GM21786 (cell line): Measurements from ENCODE around the gene ARIH1.

Source experiments
- ATAC-seq: cut with Tn5 transposase; IDR thresholded peaks from one replicate; pipeline ENCODE4 v1.9.1; 2021; ENCODE audit not compliant: unreplicated experiment

Gene ARIH1

DNA sequence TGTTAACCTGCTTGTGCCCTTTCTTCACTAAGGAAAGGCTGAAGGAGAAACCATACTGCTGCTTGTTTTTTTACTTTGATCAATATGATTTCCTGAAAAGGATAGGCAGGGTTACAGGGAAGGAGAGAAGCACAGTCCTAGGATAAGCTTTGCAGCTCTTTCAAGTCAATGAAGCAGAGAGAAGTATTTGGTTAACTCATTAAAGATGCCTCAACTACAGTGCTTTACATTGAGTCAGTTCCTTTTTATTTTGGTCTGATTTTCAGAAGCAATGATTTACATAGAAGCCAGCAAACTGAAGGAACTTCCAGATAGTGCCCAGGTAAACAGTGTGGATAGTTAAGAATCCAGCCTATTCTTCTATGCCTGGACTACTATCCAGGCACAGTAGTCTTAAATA is 64.8 kb downstream of the ARIH1 start:
- ATAC-seq, result no peak

DNA sequence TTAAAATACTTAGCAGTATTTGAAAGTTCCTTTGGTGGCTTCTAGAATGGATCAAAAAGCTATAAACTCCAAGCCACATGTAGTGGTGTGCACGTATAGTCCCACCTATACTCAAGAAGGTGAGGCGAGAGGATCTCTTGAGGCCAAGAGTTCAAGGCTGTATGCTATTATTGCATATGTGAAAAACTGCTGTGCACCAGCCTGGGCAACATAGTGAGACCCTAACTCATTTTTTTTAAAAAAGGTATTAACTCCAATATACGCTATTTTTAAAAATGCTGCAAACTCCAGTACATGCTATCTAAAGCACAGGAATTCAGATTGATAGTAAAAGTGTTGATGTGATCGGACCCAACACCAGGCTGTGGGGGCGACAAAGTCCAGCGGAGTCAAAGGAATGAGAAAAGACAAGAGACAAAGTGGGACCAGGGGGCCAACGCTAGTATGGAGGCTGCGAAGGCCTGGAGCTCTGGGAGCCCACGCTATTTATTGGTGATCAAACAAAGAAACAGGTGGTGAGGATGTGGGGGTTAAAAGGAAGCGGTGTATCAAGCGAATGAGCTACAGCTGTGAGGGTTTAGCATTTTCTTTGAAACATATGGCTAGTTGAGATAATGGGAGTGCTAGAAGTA is 66.6 kb downstream of the ARIH1 start:
- ATAC-seq, result no peak

DNA sequence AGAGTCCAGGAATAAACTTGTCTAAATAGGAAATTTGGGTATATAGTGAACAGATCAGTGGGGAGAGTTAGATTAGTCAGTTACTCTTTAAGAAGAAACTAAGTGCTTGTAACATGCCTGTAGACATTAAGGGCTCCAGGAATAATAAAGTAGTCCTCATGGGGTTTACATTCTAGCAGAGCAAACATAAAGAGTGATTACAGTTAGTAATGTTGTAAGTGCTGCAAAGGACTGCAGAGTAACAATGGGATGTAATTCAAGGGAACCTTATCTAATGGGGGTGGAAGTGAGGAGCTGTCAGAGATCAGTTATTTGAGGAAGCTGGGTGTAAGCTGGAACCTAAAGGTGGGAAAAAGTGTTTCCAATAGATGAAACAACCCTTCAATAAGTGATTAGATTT is 67.5 kb downstream of the ARIH1 start:
- no peak for ATAC-seq

DNA sequence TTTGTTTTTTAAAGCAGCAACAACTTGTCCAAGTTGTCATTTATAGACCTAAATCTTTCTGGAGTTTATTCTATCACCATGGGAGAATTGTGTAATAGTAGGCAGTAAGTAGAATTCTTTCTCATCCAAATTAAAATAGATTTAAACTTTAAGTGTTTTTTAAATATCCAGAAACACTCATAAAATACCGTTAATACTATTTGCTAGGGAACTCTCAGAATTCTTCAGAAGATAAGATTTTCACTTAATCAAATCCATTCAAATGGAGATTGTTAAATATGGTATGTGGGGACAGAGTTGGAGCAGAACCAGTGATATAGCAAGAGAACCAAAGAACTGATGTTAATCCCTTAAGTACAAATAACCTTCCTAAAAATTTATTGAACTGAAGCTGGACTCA is 71.0 kb downstream of the ARIH1 start:
- ATAC-seq, result no peak

DNA sequence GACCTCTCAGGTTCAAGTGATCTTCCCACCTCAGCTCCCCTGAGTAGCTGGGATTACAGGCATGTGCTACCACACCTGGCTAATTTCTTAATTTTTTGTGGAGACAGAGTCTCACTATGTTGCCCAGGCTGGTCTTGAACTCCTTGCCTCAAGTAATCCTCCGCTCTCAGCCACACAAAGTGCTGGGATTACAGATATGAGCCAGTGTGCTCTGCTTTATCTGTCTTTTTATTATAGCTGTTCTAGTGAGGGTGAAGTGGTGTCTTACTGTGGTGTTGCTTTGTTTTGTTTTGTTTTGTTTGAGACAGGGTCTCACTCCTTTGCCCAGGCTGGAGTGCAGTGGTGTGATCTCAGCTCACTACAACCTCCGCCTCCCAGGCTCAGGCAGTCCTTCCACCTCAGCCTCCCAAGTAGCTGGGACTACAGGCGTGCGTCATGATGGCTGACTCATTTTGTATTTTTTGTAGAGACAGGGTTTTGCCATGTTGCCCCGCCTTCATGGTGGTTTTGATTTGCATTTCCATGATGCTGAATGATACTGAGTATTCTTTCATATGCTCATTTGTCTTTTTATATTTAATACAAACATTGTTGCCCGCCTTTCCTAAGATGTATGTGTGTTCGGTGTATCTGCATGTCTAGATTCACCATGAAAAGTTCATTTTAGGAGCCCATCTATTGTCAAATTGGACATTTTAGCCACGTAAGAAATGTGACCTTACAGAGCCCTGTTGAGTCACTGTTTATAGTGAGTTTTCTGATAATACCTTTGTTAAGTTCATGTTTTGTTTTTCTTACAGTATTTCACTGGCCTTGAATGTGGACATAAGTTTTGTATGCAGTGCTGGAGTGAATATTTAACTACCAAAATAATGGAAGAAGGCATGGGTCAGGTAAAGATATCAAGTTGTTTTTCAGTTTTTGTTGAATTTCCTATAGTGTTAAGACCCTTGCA is 80.6 kb downstream of the ARIH1 start:
- ATAC-seq, result no peak

DNA sequence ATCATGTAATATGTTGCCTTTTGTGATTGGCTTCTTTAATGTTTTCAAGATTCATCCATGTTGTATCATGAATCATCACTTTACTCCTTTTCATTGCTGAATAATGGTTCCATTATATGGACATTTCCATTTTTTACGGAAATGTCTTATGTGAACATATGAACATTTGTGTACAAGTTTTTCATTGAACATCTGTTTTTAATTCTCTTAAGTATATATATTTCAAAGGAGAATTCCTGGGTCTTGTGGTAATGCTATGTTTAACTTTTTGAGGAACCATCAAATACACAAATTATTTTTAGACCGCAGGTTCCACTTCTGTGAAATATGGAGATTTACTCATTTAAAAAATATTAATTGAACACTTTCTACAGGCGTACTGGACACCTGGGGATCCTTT is 85.7 kb downstream of the ARIH1 start:
- ATAC-seq, result no peak

DNA sequence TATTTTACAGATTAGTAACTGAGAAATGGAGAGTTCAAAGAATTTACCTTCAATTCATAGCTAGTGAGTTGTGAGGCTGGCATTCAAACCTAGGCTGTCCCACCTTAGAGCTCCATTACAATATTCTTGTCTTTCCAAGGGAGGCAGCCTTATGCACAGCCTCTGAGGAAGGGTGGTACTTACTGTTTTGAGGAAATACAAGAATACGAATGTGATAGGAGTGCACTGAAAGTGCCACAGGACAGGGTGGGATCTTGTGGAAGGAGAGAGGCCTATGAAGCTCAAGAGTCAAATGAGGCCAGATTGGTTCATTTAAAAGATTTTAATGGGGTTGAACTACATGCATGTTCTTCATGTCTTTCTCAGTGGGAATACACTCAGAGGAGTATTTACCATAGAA is 86.3 kb downstream of the ARIH1 start:
- ATAC-seq, result no peak

DNA sequence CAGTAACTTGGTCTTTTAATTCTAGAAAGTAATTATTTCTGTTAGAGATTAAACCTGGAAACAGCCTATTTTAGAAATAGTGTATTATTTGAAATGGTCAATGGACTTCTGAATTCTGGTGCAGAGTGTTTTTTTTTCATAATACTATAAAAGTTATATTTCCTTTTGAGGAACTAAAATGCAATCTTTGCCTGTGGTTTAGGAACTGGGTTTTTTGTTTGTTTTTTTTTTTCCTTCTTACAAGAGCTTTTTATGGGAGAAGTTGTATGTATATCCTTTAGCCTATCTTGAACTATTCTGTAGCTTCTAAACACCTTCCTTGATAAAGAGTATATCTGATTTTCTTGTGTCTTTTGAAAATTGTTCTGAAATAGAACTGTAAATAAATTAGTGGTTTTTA is 88.3 kb downstream of the ARIH1 start:
- no peak for ATAC-seq

DNA sequence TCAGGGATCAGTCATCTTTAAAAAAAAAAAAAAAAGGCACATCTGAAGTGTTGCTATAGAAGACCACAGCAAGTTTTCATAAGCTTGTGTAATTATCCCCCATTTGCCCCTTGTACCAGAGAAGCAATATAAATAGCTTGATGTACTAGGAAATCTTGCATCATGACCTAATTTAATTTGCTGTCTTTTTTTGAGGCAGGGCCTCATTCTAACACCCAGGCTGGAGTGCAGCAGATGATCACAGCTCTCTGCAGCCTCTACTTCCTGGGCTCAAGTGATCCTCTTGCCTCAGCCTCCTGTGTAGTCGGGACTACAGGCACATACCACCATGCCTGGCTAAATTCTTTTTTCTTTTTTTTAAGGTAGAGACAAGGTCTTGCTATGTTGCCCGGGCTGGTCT is 88.7 kb downstream of the ARIH1 start:
- no peak for ATAC-seq

DNA sequence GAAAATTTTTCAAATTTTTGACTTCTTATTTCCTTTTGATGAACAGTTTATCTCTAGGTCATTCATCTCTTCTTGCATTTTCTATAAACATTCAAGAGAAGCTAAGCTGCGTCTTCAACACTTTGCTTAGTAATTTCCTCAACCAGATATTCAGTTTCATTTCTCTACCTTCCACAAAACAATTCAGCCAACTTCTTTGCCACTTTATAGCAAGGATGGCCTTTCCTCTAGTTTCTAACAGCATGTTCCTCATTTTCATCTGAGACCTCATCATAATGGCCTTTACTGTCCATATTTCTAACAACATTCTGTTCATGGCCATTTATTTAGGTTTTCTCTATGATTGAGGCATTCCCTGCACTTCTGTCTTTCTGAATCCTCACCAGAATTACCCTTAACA is 90.0 kb downstream of the ARIH1 start:
- ATAC-seq, result no peak

DNA sequence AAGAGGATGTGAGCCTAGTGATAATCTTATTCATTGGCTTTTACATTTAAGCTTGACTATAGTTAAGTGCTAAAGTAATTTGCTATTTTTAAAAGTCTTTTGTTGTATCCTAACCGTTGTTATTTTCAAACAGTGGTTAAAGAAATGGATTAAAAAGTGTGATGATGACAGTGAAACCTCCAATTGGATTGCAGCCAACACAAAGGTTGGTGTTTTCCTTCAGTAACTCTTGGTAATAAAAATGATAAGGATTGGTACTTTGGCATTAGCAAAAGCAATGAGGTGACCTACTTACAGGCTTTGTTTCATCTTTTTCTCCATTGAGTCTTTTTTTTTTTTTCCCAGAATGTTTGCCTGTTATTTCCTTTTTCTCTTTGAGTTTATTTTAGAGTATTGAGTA is 92.8 kb downstream of the ARIH1 start:
- ATAC-seq, result no peak

DNA sequence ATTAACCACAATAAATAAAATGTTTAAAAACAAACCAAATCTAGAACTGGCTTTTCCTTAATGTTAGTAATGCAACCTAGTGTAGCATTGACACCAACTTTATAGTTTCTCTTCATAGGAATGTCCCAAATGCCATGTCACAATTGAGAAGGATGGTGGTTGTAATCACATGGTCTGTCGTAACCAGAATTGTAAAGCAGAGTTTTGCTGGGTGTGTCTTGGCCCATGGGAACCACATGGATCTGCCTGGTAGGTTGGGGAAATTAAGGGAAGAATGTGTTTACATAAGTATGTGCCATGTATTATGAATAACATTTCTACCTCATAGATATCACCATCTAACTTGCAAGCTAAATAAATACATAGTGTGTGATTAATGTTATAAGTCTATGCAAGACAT is 95.9 kb downstream of the ARIH1 start:
- no peak for ATAC-seq

DNA sequence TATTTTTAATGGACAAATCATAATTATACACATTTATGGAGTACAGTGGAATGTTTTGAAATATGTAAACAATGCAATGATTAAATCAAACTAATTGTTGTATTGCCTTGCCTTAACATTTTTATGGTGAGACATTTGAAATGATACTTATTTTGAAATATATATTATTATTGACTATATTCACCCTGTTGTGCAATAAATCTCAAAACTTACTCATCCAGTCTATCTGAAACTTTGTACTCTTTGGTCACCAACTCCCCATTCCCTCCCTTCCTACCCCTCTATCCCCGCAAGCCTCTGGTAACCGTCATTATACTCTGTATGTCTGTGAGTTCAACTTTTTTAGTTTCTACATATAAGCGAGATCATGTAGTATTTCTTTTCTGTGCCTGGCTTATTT is 105.7 kb downstream of the ARIH1 start:
- no peak for ATAC-seq

DNA sequence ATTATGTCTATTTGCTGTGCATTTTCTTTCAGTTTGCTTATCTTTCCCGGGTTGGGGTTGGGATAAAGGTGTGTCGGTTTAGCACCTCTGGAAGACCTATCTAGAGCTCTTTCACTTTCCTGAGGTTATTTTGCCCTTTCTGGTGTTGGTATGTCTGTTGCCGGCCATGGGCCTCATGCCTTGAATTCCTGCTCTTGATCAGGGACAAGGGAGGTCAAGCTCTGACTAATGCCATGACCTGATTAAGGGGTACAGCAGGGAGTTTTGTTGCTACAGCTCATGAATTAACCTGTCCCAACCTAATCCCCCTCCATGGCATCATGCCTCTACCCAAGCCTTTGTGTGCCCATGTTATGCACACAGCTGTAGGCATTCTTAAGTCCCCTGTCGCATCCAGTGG is 109.9 kb downstream of the ARIH1 start:
- ATAC-seq, result no peak

DNA sequence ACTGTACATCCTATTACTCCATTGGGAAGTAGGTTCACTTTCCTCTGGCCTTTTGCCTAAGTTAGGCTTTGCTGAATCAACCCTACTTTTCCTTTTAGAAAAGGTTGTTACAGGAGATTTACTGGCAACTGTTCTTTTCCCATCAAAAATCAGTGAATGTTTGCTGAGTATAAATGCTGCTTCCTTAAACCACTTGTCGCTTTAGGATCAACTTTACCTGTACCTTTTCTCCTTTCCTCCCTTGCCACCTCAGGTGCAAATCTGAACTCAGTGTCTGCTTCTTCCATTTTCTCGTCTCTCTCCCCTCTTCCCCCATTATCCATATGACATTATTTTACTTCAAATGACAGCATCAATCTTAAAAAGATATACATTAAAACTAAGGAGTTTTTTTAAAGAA is 110.9 kb downstream of the ARIH1 start:
- no peak for ATAC-seq

DNA sequence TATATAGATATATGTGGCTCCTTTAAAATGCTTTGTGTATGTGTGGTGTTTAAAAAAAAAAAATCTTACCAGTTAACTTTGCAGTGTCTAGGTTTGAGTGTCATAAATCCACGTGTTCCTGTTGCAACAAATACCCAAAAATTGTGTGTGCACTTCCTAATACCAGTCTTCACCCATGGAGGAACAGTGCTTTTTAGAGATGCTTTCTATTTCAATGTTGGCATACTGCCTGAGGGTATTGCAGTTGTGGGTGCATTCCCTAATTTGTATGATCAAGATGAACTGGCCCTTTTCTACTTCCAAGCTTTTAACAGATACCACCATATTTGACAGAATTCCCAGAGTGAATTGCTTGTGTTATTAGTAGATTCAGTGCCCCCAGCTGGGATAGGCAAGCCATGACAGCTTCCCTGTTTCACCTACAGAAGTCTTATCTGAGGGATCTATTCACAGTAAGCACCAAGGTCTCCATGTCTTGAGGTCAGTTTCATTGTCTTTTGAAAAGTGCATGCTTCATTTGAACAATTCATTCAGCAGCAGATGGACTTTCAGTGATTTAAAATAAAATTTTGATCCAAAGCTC is 111.4 kb downstream of the ARIH1 start:
- no peak for ATAC-seq

DNA sequence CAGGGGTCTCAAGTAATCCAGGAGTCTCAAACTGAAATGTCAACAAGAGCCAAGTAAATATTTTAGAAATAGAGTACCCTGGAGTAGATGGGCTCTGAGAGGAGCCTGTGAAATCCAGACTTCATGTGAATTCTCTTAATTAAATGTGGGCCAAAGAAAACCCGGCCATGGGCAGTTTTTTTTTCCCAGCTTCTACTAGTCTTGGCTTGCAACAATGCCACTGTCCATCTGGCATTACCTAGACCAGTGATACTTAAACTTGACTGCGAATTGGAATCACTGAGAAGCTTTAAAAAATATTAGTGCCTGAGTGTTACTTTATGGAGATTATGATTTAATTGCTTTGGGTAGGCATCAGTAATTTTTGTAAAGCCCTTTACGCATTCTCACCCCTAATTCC is 114.0 kb downstream of the ARIH1 start:
- ATAC-seq, result no peak

DNA sequence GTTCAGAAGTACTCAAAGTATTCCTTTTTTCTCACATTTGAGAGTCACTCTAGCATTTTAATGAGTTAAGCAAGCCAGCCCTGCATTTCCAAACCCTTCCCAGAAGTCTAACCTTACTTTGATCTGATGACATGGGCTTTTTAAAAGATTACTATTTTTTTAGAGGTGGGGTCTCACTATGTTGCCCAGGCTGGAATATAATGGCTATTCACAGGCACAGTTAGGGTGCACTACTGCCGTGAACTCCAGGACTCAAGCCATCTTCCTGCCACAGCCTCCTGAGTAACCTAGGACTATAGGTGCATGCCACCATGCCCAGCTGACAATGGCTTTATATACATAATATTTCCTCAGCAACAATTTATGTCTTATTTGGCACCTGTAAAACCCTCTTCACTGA is 116.3 kb downstream of the ARIH1 start:
- no peak for ATAC-seq

DNA sequence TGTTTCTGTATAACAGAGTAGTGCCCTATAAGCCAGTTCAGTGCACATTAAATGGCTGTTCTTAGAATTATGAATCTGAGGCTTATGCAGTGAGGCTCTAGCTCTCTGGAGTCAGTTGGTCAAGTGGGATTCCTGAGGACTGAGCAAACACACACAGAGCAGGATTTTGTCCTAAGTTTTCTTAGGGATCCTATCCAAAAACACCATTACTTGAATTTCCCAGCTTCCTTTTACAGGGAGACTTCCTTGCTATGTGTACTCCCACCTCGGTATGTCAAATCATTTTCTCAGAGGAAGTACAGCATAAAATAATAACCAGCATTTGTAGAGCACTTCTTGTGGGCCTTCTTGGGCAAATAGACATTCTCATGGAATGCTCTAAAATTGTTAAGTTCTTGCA is 117.2 kb downstream of the ARIH1 start:
- no peak for ATAC-seq

DNA sequence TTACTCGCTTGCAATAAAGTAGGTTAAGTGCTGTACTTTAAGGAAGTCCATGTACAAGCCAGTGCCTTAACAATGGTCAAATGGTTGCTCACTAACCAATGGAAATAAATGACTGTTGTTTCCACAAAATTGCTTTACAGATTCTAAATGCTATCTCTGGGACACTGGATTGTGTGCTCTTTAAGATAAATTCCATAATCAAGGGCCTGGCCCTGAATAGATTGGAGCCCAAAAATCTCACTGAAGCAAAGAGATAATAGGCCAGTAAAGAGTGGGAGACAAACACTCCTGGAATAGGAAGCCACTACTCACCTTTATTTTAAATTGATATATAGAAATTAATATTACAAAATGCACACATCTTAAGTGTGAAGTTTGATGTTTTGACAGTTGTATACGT is 118.0 kb downstream of the ARIH1 start:
- ATAC-seq, result no peak

DNA sequence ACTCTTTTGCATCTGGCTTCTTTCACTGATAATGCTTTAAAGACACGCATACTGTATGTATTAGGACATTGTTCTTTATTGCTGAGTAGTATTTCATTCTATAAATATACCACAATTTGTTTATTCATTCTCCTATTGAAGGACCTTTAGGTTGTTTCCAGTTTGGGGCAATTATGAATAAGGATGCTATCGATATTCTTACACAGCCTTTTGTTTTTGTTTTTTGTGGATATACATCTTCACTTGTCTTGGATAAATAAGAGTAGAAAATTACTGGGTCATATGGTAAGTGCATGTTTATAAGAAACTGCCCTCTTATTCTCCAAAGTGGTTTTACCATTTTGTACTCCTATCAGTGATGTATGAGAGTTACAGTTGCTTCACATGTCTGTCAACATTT is 118.5 kb downstream of the ARIH1 start:
- no peak for ATAC-seq

DNA sequence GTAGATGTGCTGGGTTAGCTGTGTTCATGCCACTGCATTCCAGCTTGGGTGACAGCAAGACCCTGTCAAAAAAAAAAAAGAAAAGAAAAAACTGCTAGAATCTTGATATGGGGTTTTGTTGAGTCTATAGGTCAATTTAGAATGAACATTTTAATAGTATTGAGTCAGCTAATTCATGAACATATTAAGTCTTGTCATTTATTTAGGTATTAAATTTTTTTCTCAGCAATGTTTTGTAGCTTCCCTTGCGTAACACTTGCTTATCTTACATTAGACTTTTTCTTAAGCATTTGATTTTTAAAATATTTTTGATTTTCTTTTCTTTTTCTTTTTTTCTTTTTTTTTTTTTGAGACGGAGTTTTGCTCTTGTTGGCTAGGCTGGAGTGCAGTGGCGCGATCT is 119.7 kb downstream of the ARIH1 start:
- ATAC-seq, result no peak
